NCI-H187 (cell line): ENCODE results near the gene CAMK2G.
"Not testable (repeated sequence)": the region's sequence is repeated elsewhere in the genome, so short reads cannot be mapped to it uniquely, and the experiment has no call there.

Experiments
- DNase-seq, 2 experiments: peaks; one replicate each; lab custom pipeline; 2025; lab: John Stamatoyannopoulos, UW

The CAMK2G gene

GRCh38 chr10:73902351-73902750, 28.0 kb upstream of the CAMK2G start:
- no peak for DNase-seq

- no peak for DNase-seq
Observed at GRCh38 chr10:73901261-73901660, 26.9 kb upstream of the CAMK2G start.

GRCh38 chr10:73900064-73900463, 25.7 kb upstream of the CAMK2G start:
- DNase-seq = no peak

GRCh38 chr10:73899423-73899822, 25.1 kb upstream of the CAMK2G start:
- no peak for DNase-seq

- DNase-seq = no peak
Observed at GRCh38 chr10:73898730-73899410, 24.5 kb upstream of the CAMK2G start.

GRCh38 chr10:73897693-73898092, 23.3 kb upstream of the CAMK2G start:
- no peak for DNase-seq

GRCh38 chr10:73895381-73895780, 21.0 kb upstream of the CAMK2G start:
- DNase-seq = not testable (repeated sequence)

GRCh38 chr10:73894245-73894971, 20.1 kb upstream of the CAMK2G start:
- DNase-seq = no peak

GRCh38 chr10:73893426-73893825, 19.1 kb upstream of the CAMK2G start:
- DNase-seq = no peak

GRCh38 chr10:73892310-73893030, 18.1 kb upstream of the CAMK2G start:
- no peak for DNase-seq

- DNase-seq = no peak
Observed at GRCh38 chr10:73891540-73891939, 17.2 kb upstream of the CAMK2G start.

GRCh38 chr10:73890830-73891229, 16.5 kb upstream of the CAMK2G start:
- DNase-seq = not testable (repeated sequence)

GRCh38 chr10:73890261-73890660, 15.9 kb upstream of the CAMK2G start:
- DNase-seq = no peak

- not testable (repeated sequence) for DNase-seq
Observed at GRCh38 chr10:73889416-73889815, 15.1 kb upstream of the CAMK2G start.

- no peak for DNase-seq
Observed at GRCh38 chr10:73889014-73889413, 14.7 kb upstream of the CAMK2G start.

- DNase-seq = no peak
Observed at GRCh38 chr10:73888514-73888913, 14.2 kb upstream of the CAMK2G start.

GRCh38 chr10:73887294-73888039, 13.1 kb upstream of the CAMK2G start:
- DNase-seq = no peak

GRCh38 chr10:73886661-73887293, 12.4 kb upstream of the CAMK2G start:
- no peak for DNase-seq

GRCh38 chr10:73886085-73886529, 11.8 kb upstream of the CAMK2G start:
- DNase-seq = no peak

- DNase-seq = no peak
Observed at GRCh38 chr10:73884017-73884416, 9.7 kb upstream of the CAMK2G start.

GRCh38 chr10:73881221-73881919, 7.0 kb upstream of the CAMK2G start:
- DNase-seq = no peak
